Testis (tissue), 2 donors: Measurements from ENCODE around the gene CD226.

Experiments used
- POLR2A ChIP-seq: fragments of 450-650 bp; IDR thresholded peaks from one replicate; pipeline ENCODE4 v1.6.1; 2017; ENCODE audit warnings: antibody characterized with exemption, mild to moderate bottlenecking, moderate library complexity
- TF ChIP-seq, protein P1 (sequence below), 3 experiments: fragments of 450-650 bp in 2 of 3; fragments of 200-600 bp in 1 of 3; sonication (generic) in 1 of 3; IDR thresholded peaks; one replicate each; pipeline ENCODE4 v1.5.1; 2016 to 2019; ENCODE audit warnings: antibody characterized with exemption in 3 of 3, mild to moderate bottlenecking in 2 of 3, moderate library complexity in 1 of 3

DNA sequence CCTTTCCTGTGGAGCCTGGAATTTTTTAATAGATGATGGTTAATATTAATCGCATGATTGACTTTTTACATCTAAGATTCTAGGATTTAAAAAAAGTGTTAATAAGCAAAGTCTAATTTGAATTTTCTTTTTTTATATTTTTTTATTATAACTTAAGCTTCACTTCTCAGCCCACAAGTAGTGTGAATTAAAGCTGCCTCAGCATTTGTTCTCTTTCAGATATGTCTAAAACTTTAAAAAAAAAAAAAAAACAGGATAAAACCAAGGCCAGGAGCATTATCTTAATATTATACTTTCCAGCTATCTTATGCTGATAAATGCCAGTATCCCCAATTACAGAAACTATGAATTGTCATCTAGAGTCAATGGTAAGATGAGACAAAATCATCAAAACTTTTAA is 109.7 kb downstream of the CD226 start:
- no peak for TF ChIP-seq POLR2A
- TF ChIP-seq, protein P1, sequence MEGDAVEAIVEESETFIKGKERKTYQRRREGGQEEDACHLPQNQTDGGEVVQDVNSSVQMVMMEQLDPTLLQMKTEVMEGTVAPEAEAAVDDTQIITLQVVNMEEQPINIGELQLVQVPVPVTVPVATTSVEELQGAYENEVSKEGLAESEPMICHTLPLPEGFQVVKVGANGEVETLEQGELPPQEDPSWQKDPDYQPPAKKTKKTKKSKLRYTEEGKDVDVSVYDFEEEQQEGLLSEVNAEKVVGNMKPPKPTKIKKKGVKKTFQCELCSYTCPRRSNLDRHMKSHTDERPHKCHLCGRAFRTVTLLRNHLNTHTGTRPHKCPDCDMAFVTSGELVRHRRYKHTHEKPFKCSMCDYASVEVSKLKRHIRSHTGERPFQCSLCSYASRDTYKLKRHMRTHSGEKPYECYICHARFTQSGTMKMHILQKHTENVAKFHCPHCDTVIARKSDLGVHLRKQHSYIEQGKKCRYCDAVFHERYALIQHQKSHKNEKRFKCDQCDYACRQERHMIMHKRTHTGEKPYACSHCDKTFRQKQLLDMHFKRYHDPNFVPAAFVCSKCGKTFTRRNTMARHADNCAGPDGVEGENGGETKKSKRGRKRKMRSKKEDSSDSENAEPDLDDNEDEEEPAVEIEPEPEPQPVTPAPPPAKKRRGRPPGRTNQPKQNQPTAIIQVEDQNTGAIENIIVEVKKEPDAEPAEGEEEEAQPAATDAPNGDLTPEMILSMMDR (IDR thresholded peaks at IDR 0.05), result no peak
